Smooth muscle cell (in vitro differentiated cells): ENCODE data around the gene MISP. TPM values are rescaled to one million over a fixed set of nuclear protein-coding genes. Genes with fewer than 3 reads are reported as not detected.
"Not testable (repeated sequence)": the region's sequence is repeated elsewhere in the genome, so short reads cannot be mapped to it uniquely, and the experiment has no call there.

Experiments used
- DNase-seq: peaks from one replicate; lab custom pipeline; 2025; ENCODE audit not compliant: unreplicated experiment; lab: John Stamatoyannopoulos, UW
- H2AFZ ChIP-seq: fragments of 200-600 bp; sonication (generic); 2 replicates; pipeline ENCODE4 v1.6.0; 2016; ENCODE audit warnings: antibody characterized with exemption, low read depth, mild to moderate bottlenecking
- H3F3A ChIP-seq: fragments of 200-600 bp; sonication (generic); 2 replicates; pipeline ENCODE4 v1.6.0; 2017; ENCODE audit warnings: antibody characterized with exemption, low read depth
- H3K27ac ChIP-seq: fragments of 200-600 bp; sonication (generic); 2 replicates; pipeline ENCODE4 v1.5.1; 2016; ENCODE audit warnings: low read depth, mild to moderate bottlenecking
- H3K27me3 ChIP-seq: fragments of 200-600 bp; sonication (generic); 2 replicates; pipeline ENCODE4 v1.6.1; 2016; ENCODE audit warnings: low read depth, mild to moderate bottlenecking
- H3K36me3 ChIP-seq: fragments of 200-600 bp; sonication (generic); 2 replicates; pipeline ENCODE4 v1.5.1; 2016; ENCODE audit warnings: low read depth
- H3K4me1 ChIP-seq: fragments of 200-600 bp; sonication (generic); 2 replicates; pipeline ENCODE4 v1.5.1; 2016; ENCODE audit warnings: low read depth
- H3K4me2 ChIP-seq: fragments of 200-600 bp; sonication (generic); 2 replicates; pipeline ENCODE4 v1.6.0; 2016; ENCODE audit warnings: mild to moderate bottlenecking
- H3K4me3 ChIP-seq: fragments of 200-600 bp; sonication (generic); 2 replicates; pipeline ENCODE4 v1.5.1; 2016; ENCODE audit warnings: mild to moderate bottlenecking
- H3K79me2 ChIP-seq: fragments of 200-600 bp; sonication (generic); 2 replicates; pipeline ENCODE4 v1.6.0; 2016; ENCODE audit warnings: low read depth, mild to moderate bottlenecking
- H3K9ac ChIP-seq: fragments of 200-600 bp; sonication (generic); 2 replicates; pipeline ENCODE4 v1.6.0; 2016; ENCODE audit warnings: low read depth
- H3K9me3 ChIP-seq: fragments of 200-600 bp; sonication (generic); replicated peaks from 2 replicates; pipeline ENCODE4 v1.5.1; 2016; ENCODE audit warnings: low read depth
- H4K20me1 ChIP-seq: fragments of 200-600 bp; sonication (generic); 2 replicates; pipeline ENCODE4 v1.6.0; 2016; ENCODE audit warnings: low read depth
- WGBS: methylation state at CpG from one replicate; pipeline ENCODE4 v1.1.7; 2016; ENCODE audit warnings: low lambda C conversion rate; 5-methylcytosine and 5-hydroxymethylcytosine counted together
- polyA plus RNA-seq: library from polyadenylated mRNA; unstranded; fragments of >200 nt; fragmentation: Nextera tagmentation; extraction: Ambion mirVana; gene quantifications from 2 replicates; pipeline ENCODE4 v1.2.1, GENCODE V29; 2016
- total RNA-seq: library from RNA; depleted of rRNA; stranded (reverse); fragments of >200 nt; gene quantifications from 2 replicates; pipeline ENCODE4 v1.2.3, GENCODE V29; 2014
- TF ChIP-seq, protein P1 (sequence below): fragments of 200-600 bp; sonication (generic); IDR thresholded peaks from 2 replicates; pipeline ENCODE4 v1.5.1; 2017; ENCODE audit warnings: borderline replicate concordance, mild to moderate bottlenecking, antibody characterized with exemption; ENCODE audit not compliant: insufficient read depth, poor library complexity, severe bottlenecking

Gene MISP
- 1.7 and 10.2 TPM in 2 replicates for total RNA-seq
- 1.2 and 8.0 TPM in 2 replicates for polyA plus RNA-seq

- H3F3A ChIP-seq, result no peaks in the 10 kb centered on the region
- H3K27me3 ChIP-seq, result no peaks in the 10 kb centered on the region
- peak within 1 kb of the TSS; percentile 73 for H3K4me2 ChIP-seq
- no peaks in the 10 kb centered on the region for H3K79me2 ChIP-seq
- H3K9me3 ChIP-seq, result no peaks in the 10 kb centered on the region
- 93% methylated on average over 23 of the region's 31 CpGs for WGBS
- H3K27ac ChIP-seq, result peak within 1 kb of the TSS; percentile 62
- TF ChIP-seq, protein P1, sequence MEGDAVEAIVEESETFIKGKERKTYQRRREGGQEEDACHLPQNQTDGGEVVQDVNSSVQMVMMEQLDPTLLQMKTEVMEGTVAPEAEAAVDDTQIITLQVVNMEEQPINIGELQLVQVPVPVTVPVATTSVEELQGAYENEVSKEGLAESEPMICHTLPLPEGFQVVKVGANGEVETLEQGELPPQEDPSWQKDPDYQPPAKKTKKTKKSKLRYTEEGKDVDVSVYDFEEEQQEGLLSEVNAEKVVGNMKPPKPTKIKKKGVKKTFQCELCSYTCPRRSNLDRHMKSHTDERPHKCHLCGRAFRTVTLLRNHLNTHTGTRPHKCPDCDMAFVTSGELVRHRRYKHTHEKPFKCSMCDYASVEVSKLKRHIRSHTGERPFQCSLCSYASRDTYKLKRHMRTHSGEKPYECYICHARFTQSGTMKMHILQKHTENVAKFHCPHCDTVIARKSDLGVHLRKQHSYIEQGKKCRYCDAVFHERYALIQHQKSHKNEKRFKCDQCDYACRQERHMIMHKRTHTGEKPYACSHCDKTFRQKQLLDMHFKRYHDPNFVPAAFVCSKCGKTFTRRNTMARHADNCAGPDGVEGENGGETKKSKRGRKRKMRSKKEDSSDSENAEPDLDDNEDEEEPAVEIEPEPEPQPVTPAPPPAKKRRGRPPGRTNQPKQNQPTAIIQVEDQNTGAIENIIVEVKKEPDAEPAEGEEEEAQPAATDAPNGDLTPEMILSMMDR, result no peak
- H3K4me1 ChIP-seq, result no peaks in the 10 kb centered on the region
- no peaks in the 10 kb centered on the region for H3K36me3 ChIP-seq
- peak within 1 kb of the TSS; percentile 39 for H3K4me3 ChIP-seq
- no peak for DNase-seq
- H2AFZ ChIP-seq, result peak within 1 kb of the TSS; percentile 59
- H4K20me1 ChIP-seq, result no peaks in the 10 kb centered on the region
- H3K9ac ChIP-seq, result peak within 1 kb of the TSS; percentile 46
Measured at GRCh38 chr19:750640-751423, at the start of gene MISP. Gene MISP, plus strand, starts transcription at chr19:751112. Its CDS starts 5,835 bp downstream, at chr19:756947.

- H3F3A ChIP-seq, DNase-seq, H3K9ac ChIP-seq, H3K4me2 ChIP-seq, H3K9me3 ChIP-seq, H3K79me2 ChIP-seq, H3K27ac ChIP-seq, H4K20me1 ChIP-seq, H3K36me3 ChIP-seq, H3K4me3 ChIP-seq, H3K27me3 ChIP-seq, H2AFZ ChIP-seq, H3K4me1 ChIP-seq: not testable (repeated sequence)
- WGBS, result 95% methylated on average over 6 of the region's 6 CpGs
Measured at GRCh38 chr19:702847-703246, 48.1 kb upstream of the MISP start.

- 82% methylated on average over 4 of the region's 4 CpGs for WGBS
- Histone ChIP-seq H3K4me3 (no peak overlapping the region), H3K79me2 (no peaks in the 10 kb centered on the region), H3K36me3 (no peaks in the 10 kb centered on the region), H3K27me3 (no peaks in the 10 kb centered on the region), H2AFZ (no peak overlapping the region), H3K9me3 (no peaks in the 10 kb centered on the region), H3K4me2 (no peak overlapping the region), H3K27ac (no peak overlapping the region), H3K9ac (no peak overlapping the region), H4K20me1 (no peaks in the 10 kb centered on the region), H3K4me1 (peaks cover under 1% of the 10 kb centered on the region), H3F3A (no peaks in the 10 kb centered on the region)
- DNase-seq, result no peak
- TF ChIP-seq, protein P1, result no peak
Measured at GRCh38 chr19:703329-703650, 47.6 kb upstream of the MISP start.

GRCh38 chr19:703651-704446, 47.1 kb upstream of the MISP start:
- H3K9ac ChIP-seq, result no peak overlapping the region
- 20% methylated on average over 34 of the region's 50 CpGs for WGBS
- H3K9me3 ChIP-seq, result no peaks in the 10 kb centered on the region
- no peaks in the 10 kb centered on the region for H3F3A ChIP-seq
- TF ChIP-seq, protein P1, result no peak
- no peak overlapping the region for H2AFZ ChIP-seq
- H3K27me3 ChIP-seq, result no peaks in the 10 kb centered on the region
- H4K20me1 ChIP-seq, result no peaks in the 10 kb centered on the region
- H3K4me2 ChIP-seq, result no peak overlapping the region
- H3K79me2 ChIP-seq, result no peaks in the 10 kb centered on the region
- peaks cover 3% of the 10 kb centered on the region for H3K4me1 ChIP-seq
- no peaks in the 10 kb centered on the region for H3K36me3 ChIP-seq
- H3K4me3 ChIP-seq, result no peak overlapping the region
- H3K27ac ChIP-seq, result no peak overlapping the region
- DNase-seq, result peak; percentile 25
